ENCODE results near the gene CYP27C1. TPM values are rescaled to one million over a fixed set of nuclear protein-coding genes. Genes with fewer than 3 reads are reported as not detected.
"Not testable (repeated sequence)": the region's sequence is repeated elsewhere in the genome, so short reads cannot be mapped to it uniquely, and the experiment has no call there.

Gene CYP27C1
- total RNA-seq, 4 donors from 2014 or later: 0.14 to 0.64 (median 0.20) TPM; not detected in 1

DNA sequence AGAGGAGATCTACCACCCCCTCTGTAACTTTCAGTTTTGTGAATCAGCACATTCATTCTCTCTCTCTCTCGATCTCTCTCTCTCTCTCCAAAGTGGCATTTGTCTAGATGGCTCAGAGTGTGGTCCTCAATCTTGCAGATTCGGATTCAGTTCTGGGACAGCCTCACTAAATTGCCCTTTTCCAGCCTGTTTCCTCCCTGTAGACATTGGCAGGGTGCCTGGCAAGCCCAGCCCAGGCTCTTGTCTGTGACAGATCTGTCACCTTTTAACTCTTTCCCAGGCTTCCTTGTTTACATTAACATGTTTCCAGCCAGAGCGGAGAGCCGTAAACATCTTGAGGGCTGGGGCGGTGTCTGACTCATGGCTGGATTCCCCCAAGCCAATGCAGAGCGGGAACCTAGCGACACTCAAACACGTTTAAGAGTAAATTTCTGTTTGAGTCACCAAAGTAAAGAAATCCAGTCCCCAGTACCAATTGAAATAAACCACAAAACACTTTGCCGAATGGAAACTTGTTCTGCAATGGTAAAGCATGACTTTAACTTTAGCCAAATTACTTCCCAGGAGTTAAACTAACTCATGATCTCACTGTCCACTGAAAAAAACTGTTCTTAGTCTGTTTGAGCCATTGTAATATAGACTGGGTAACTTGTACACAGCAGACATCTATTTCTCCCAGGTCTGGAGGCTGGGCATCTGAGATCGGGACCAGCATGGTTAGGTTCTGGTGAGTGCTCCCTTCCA is 6.6 kb upstream of the CYP27C1 start:
- Histone ChIP-seq H3K27me3 (peaks cover 35% of the 10 kb centered on the region), H3K4me3 (peak overlapping the region in 1 of 4 donors; percentile 4), H3K4me1 (peaks cover 4 to 15% (median 10%) of the 10 kb centered on the region in 4 donors), H3K9me3 (no peaks in the 10 kb centered on the region), H3K27ac (peak overlapping the region; percentile 8 to 49 (median 22)), H3K36me3 (no peaks in the 10 kb centered on the region)
- TF ChIP-seq, protein P1, sequence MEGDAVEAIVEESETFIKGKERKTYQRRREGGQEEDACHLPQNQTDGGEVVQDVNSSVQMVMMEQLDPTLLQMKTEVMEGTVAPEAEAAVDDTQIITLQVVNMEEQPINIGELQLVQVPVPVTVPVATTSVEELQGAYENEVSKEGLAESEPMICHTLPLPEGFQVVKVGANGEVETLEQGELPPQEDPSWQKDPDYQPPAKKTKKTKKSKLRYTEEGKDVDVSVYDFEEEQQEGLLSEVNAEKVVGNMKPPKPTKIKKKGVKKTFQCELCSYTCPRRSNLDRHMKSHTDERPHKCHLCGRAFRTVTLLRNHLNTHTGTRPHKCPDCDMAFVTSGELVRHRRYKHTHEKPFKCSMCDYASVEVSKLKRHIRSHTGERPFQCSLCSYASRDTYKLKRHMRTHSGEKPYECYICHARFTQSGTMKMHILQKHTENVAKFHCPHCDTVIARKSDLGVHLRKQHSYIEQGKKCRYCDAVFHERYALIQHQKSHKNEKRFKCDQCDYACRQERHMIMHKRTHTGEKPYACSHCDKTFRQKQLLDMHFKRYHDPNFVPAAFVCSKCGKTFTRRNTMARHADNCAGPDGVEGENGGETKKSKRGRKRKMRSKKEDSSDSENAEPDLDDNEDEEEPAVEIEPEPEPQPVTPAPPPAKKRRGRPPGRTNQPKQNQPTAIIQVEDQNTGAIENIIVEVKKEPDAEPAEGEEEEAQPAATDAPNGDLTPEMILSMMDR (IDR thresholded peaks at IDR 0.05): no peak
- TF ChIP-seq POLR2A (IDR thresholded peaks at IDR 0.05): no peak
- TF ChIP-seq POLR2AphosphoS5 (IDR thresholded peaks at IDR 0.05): peak in 2 of 3 donors; percentile 49 to 52
- peak; percentile 86 for DNase-seq
- intact Hi-C loops (cut with DNase I; ENCODE audit: low total_unique reads) (loop anchor here (5.0 kb wide), 1 partner anchor 441 kb away; no protein-coding TSS in a partner anchor), in situ Hi-C loops (cut with MboI; ENCODE audit: low pct_ligation_motif_present in 1 of 4, low pct_unique_long_range_greater_than_20kb in 1 of 4, low sequenced_read_pairs in 3 of 4) (no loop called here)
- 9 to 12% methylated on average over 9 to 10 of the region's 10 CpGs for WGBS, 2 donors (ENCODE audit: low coverage in 1 of 2)

DNA sequence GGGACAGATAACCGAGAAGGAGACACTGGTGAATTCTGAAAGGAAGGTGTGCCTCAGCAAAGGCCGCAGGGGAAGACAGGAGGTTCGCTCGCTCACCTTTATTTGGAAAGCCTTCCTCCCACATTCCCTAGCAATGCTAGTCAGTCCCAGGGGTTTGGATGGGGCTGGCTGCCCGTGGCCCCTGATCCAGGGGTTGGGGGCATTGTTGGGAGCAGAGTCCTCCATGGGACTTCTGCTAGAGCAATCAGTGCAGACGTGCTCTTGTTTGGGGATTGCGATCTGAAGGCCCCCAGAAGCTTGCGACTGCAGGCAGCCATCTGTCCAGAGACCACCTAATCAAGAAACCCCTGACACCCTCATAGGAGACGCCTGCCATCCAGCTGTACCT is 6.0 kb upstream of the CYP27C1 start:
- Histone ChIP-seq H3K36me3 (no peaks in the 10 kb centered on the region), H3K27me3 (peaks cover 41% of the 10 kb centered on the region), H3K27ac (peak overlapping the region in 1 of 4 donors; percentile 49), H3K9me3 (no peaks in the 10 kb centered on the region), H3K4me3 (peak overlapping the region in 1 of 4 donors; percentile 4), H3K4me1 (peaks cover 4 to 15% (median 10%) of the 10 kb centered on the region in 4 donors)
- intact Hi-C loops (cut with DNase I; ENCODE audit: low total_unique reads): loop anchor here (5.0 kb wide), 1 partner anchor 441 kb away; no protein-coding TSS in a partner anchor
- DNase-seq: no peak
- in situ Hi-C loops (cut with MboI; ENCODE audit: low pct_ligation_motif_present in 1 of 4, low pct_unique_long_range_greater_than_20kb in 1 of 4, low sequenced_read_pairs in 3 of 4): no loop called here
- TF ChIP-seq, protein P1 (IDR thresholded peaks at IDR 0.05): no peak
- no peak for TF ChIP-seq POLR2A (IDR thresholded peaks at IDR 0.05)
- no peak for TF ChIP-seq EP300 (IDR thresholded peaks at IDR 0.05; ENCODE audit: low read depth)
- no peak for TF ChIP-seq POLR2AphosphoS5 (IDR thresholded peaks at IDR 0.05)
- whole genome bisulfite sequencing, 2 donors (ENCODE audit: low coverage in 1 of 2): 38 to 40% methylated on average over 2 to 9 of the region's 9 CpGs

DNA sequence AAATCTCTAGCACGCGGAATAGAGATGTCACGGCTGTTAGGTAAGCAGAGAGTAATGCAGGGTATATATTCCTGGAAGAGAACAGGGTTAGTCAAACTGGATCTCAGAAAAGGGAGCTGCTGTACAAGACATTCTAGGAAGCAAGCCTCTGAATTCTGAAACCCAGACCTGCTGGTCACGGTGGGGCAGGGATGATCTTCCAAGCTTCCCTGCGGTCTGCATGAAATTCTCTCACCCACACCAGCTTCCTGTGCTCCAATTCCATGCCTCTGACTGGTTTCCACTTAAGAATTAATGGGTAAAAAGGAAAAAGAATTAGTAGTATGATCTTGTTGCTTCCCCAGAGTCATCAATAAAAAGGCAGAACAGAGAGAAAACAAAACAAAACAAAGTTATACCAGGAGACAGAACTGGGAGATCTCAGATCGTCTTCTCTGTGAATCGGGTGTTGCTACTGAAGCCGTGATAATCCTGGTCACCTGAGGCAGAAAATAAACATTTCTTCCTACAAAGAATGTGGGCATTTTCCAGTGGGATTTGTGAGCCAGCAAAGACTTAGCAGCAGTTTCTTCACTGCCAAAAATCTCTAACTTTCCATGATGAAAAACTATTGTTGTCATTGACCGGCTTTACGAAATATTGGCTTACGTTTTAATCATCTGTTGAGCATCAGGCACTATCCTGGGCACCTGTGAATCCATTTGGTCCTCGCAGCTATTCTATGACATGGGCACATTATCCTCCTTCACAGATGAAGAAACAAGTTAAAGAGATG is 5.3 kb upstream of the CYP27C1 start:
- Histone ChIP-seq H3K27me3 (peaks cover 49% of the 10 kb centered on the region), H3K27ac (no peak overlapping the region), H3K4me3 (no peak overlapping the region), H3K36me3 (no peaks in the 10 kb centered on the region), H3K9me3 (no peaks in the 10 kb centered on the region), H3K4me1 (peaks cover 4 to 19% (median 12%) of the 10 kb centered on the region in 4 donors)
- TF ChIP-seq, protein P1 (IDR thresholded peaks at IDR 0.05): no peak
- TF ChIP-seq EP300 (IDR thresholded peaks at IDR 0.05; ENCODE audit: low read depth): no peak
- WGBS, 2 donors (ENCODE audit: low coverage in 1 of 2): 63 to 72% methylated on average over 11 to 12 of the region's 12 CpGs
- in situ Hi-C loops (cut with MboI; ENCODE audit: low pct_ligation_motif_present in 1 of 4, low pct_unique_long_range_greater_than_20kb in 1 of 4, low sequenced_read_pairs in 3 of 4) (no loop called here), intact Hi-C loops (cut with DNase I; ENCODE audit: low total_unique reads) (loop anchor here (2.0 to 5.0 kb wide), 2 partner anchors 47 to 442 kb away; no protein-coding TSS in a partner anchor)
- no peak for DNase-seq

DNA sequence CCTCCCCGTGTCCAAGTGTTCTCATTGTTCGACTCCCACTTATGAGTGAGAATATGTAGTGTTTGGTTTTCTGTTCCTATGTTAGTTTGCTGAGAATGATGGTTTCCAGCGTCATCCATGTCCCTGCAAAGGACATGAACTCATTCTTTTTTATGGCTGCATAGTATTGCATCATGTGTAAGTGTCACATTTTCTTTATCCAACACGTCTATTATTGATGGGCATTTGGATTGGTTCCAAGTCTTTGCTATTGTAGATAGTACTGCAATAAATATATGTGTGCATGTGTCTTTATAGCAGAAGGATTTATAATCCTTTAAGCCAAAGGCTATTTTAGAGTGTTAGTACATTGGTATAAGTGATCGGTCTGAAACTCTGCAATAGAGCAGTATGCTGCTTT is 4.0 kb upstream of the CYP27C1 start:
- H3K4me3 ChIP-seq; H3K36me3 ChIP-seq; in situ Hi-C loops (cut with MboI; ENCODE audit: low pct_ligation_motif_present in 1 of 4, low pct_unique_long_range_greater_than_20kb in 1 of 4, low sequenced_read_pairs in 3 of 4); H3K27ac ChIP-seq; H3K9me3 ChIP-seq; DNase-seq: not testable (repeated sequence)
- intact Hi-C loops (cut with DNase I; ENCODE audit: low total_unique reads): loop anchor here (2.0 kb wide), 1 partner anchor 45 kb away; no protein-coding TSS in a partner anchor
- H3K27me3 ChIP-seq: peaks cover 60% of the 10 kb centered on the region
- peaks cover 8 to 29% (median 22%) of the 10 kb centered on the region in 4 donors for H3K4me1 ChIP-seq
- WGBS, 2 donors (ENCODE audit: low coverage in 1 of 2): 72 to 76% methylated on average over 5 of the region's 5 CpGs
